Heart left ventricle (tissue), 13 donors: ENCODE measurements around the gene LRP1B.

ENCODE experiments used
- CTCF ChIP-seq, 12 donors: fragments of 200-600 bp; sonication (generic) in 4 of 12; IDR thresholded peaks; one replicate each; pipeline versions ENCODE4 v1.5.0 to v1.8.0; 2018 to 2022; ENCODE audit warnings: antibody characterized with exemption in 12 of 12, mild to moderate bottlenecking in 5 of 12
- POLR2A ChIP-seq, 2 donors: fragments of 450-650 bp; IDR thresholded peaks; one replicate each; pipeline ENCODE4 v1.6.1; 2017; ENCODE audit warnings: antibody characterized with exemption in 2 of 2, mild to moderate bottlenecking in 2 of 2, moderate library complexity in 2 of 2
- donor health status: ischemic (EF 13 %, LVEDD 7.1; RV severe dilation, severe dysfunction).
- donor health status: DM: no; HTN: yes; CAD: no.
- donor health status: DM: no; HTN: no; CAD: no.
- donor health status: ischemic (EF 25% LVEDD 6.9; RV normal size, moderate dysfunction).
- donor health status: ischemic (EF 25% LVEDD 5.7; RV mildly dilated, moderate dysfunction).
- donor health status: ischemic (EF 35%, LVEDD 5.7; RV mildly dilated, moderate dysfunction).
- donor health status: nonischemic (EF 11% LVEDD 7.7; RV severe dilation, severe dysfunction).
- donor health status: DM: yes; HTN: yes; CAD: no.
- donor health status: PGD.
- donor health status: ischemic (EF 29% LVEDD 5.4; RV normal size, mild dysfunction).
- donor health status: nonischemic (EF 23%, LVEDD 6.1; RV moderate dilation, normal function).

- no peak for TF ChIP-seq CTCF (IDR thresholded peaks at IDR 0.05)
- no peak for TF ChIP-seq POLR2A (IDR thresholded peaks at IDR 0.05)
Observed at GRCh38 chr2:140308706-140309105, 1822.1 kb downstream of the LRP1B start.
